Left renal cortex interstitium (tissue), 4 donors: ENCODE measurements around the gene PRPS1. TPM values are rescaled to one million over a fixed set of nuclear protein-coding genes. Genes with fewer than 3 reads are reported as not detected.

ENCODE experiments used
- DNase-seq, 4 donors: peaks; one replicate each; pipeline ENCODE4 v3.0.0-alpha.2; 2013; ENCODE audit warnings: low read depth in 4 of 4, low spot score in 2 of 4, missing footprints in 1 of 4
- polyA plus RNA-seq, 4 donors: library from polyadenylated mRNA; unstranded; fragments of 120-200 nt; gene quantifications; one replicate each; pipeline ENCODE4 v1.2.1, GENCODE V29; 2013; ENCODE audit not compliant: insufficient read length in 4 of 4

PRPS1 gene
- polyA plus RNA-seq, 4 donors, result 45.6 to 53.5 (median 52.2) TPM

DNA sequence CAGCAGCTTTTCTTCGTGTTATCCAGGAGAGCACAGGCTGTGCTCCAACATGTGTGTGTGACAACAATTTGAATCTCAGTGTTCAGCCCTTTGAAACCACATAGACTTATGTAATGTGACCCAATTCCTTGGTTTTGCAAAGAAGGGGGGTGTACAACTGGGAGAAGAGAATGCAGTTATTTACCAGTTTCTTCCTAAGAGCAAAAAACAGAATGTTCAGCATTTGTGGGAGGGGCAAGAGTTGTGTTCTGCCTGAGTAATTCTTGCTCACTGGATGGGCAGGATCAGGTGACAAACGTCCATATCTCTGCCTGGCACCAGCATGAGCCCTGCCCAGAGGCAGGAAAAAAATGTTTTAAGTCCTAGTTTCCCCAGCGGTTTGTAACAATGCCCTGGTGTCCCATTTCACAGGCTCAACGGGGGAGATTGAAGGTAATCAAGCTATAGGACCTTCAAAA, 72.0 kb downstream of the PRPS1 start:
- no peak for DNase-seq

Other genes with a start within 250 kb of the PRPS1 start
- under 1 TPM; 0.29 to 0.57 (median 0.43) TPM for gene FRMPD3, start 178.9 kb upstream of the PRPS1 start, polyA plus RNA-seq
- 100 to 1,000 TPM; 106 to 127 (median 118) TPM for gene TSC22D3, start 147.3 kb downstream of the PRPS1 start, polyA plus RNA-seq
- under 1 TPM in 1 of 4 donors, not detected in 3; 0.05 TPM for gene NCBP2L, start 149.2 kb downstream of the PRPS1 start, polyA plus RNA-seq
- gene MID2, start 197.4 kb downstream of the PRPS1 start, polyA plus RNA-seq, result 10 to 100 TPM in 3 of 4 donors, 1 to 10 TPM in 1; 9.6 to 11.5 (median 11.0) TPM